GM18861 (cell line): ENCODE data around the gene TRIM67.
"Not testable (repeated sequence)": the region's sequence is repeated elsewhere in the genome, so short reads cannot be mapped to it uniquely, and the experiment has no call there.

Experiments used
- ATAC-seq: cut with Tn5 transposase; IDR thresholded peaks from one replicate; pipeline ENCODE4 v1.9.1; 2021; ENCODE audit not compliant: unreplicated experiment

The TRIM67 gene

DNA sequence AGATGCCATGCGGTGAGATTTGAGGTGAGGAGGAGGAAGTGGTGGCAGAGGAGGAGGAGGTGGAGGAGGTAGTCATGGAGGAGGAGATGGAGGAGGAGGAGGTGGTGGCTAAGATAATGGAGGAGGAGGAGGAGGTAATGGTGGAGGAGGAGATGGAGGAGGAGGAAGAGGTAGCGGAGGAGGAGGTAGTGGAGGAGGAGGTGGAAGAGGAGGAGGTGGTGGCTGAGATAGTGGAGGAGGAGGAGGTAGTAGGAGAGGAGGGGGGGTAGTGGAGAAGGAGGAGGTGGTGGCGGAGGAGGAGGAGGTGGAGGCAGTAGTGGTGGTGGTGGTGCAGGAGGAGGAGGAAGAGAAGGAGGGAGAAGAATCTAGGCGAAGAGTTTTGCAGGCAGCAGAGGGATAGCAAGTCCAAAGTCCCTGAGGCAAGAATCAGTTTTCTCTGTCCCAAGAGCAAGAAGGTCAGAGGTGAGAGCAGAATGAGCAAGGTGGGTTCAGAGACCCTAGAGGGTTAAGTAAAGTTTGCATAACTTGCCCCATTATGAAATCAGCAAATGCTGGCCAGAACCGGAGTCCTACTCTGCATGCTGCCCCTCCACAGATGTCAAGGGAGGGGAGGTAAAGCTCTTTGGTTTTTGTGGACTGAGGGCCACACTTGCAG lies 40.2 kb downstream of the TRIM67 start:
- ATAC-seq: no peak

GRCh38 chr1:231203259-231204057 lies 41.6 kb downstream of the TRIM67 start:
- ATAC-seq: no peak

GRCh38 chr1:231206856-231207255 lies 45.0 kb downstream of the TRIM67 start:
- ATAC-seq: no peak

GRCh38 chr1:231207437-231207836 lies 45.6 kb downstream of the TRIM67 start:
- ATAC-seq: no peak

DNA sequence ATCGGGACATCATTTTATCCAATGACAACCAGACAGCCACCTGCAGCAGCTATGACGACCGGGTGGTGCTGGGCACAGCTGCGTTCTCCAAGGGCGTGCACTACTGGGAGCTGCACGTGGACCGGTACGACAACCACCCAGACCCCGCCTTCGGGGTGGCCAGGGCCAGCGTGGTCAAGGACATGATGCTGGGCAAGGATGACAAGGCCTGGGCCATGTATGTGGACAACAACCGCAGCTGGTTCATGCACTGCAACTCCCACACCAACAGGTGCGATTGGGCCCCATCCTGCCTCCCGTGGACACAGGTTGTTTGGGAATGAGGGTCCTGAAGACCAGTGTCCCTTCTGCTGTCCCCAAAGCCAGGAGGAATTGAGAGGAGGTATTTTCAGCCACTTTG lies 47.1 kb downstream of the TRIM67 start:
- no peak for ATAC-seq

GRCh38 chr1:231209531-231209930 lies 47.7 kb downstream of the TRIM67 start:
- ATAC-seq: no peak

DNA sequence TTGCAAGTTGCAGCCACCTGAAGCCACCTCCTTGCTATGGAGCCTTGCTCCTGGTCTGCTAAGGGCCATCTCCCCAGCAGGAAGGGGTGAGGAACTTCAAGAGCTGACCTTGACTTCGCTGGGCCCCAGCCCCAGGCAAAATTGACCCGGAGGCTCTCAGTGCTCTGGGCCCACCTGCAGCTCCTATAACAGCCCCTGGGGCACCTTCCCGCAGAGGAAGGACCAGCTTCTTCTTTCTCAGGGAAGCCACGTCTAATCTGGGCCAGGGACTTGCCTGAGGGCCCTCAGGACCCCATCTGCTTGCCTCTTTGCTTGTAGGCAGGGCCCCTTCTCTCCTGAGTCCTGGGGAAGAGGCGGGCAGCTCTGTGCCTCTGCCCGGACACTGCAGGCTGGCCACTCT lies 48.3 kb downstream of the TRIM67 start:
- ATAC-seq: no peak

DNA sequence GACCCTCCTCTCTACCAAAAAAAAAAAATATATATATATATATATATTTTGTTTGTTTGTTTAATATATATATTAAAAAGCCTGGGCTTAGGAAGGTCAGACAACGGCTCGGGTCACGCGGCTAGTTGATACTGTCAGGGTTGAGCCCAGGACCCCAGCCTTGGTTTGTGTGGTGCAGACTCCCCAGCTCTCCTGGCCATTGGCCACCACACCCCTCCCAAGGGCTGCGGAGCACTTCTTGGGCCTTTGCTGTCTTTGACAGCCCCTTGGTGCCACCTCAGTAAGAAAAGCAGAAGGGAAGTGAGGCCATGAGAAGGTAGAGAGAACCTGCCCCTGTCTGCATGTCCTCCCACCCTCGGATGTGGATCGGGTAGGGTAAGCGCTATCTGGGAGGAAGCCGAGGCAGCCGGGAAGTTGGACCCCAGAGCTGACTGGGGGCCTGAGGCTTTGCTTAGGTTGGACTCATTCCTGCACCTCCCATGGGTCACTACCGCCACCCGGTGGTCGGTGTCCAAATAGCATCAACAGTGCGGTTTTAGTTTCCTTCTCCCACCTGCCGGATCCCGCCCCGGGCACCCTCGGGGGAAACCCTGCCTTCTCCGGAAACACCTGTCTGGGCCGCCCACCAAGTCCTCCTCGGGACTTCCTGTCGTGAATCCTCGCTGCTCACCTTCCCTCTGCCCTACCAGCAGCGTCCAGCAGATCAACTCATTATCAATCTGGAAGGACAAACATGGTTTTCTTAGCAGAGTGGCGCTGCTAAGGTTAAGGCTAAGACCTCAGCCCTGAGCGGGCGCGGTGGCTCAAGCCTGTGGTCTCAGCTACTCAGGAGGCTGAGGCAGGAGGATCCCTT lies 49.4 kb downstream of the TRIM67 start:
- peak; percentile 80 for ATAC-seq

GRCh38 chr1:231212301-231212700 lies 50.4 kb downstream of the TRIM67 start:
- ATAC-seq: not testable (repeated sequence)

GRCh38 chr1:231213831-231214573 lies 52.1 kb downstream of the TRIM67 start:
- ATAC-seq: no peak

DNA sequence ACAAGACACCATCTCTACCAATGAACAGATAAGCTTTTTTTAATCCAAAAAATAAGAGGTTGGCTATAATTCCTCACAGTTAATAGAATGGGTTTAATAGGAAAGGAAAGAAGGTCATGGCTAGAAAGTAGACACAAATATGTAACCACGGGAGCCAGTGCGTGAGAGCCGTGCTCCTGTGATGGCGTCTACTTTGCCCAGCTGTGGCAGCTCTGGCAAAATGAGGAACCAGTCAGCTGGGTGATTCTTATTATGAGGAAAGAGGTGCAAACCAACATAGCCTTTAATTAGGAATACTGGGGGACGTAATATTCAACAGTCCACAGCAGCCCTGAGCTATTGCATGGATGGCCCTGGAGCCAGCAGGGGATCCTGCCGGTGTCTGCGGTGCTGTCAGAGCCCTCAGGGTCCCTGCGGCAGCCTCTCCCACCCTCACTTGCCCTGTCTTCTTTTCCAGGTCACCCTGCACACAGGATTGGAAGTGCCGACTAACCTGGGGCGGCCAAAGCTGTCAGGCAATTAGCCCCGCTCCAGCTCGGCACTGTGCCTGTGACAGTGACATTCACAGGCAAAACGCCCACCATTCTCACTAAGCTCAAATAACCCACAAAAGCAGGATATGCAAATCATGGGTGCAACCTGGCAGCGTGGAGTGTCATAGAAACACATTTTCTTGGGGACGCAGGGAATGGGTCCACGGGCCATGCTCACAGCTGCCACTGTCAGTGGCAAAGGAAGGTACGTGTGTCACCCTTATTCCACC lies 53.2 kb downstream of the TRIM67 start:
- no peak for ATAC-seq

DNA sequence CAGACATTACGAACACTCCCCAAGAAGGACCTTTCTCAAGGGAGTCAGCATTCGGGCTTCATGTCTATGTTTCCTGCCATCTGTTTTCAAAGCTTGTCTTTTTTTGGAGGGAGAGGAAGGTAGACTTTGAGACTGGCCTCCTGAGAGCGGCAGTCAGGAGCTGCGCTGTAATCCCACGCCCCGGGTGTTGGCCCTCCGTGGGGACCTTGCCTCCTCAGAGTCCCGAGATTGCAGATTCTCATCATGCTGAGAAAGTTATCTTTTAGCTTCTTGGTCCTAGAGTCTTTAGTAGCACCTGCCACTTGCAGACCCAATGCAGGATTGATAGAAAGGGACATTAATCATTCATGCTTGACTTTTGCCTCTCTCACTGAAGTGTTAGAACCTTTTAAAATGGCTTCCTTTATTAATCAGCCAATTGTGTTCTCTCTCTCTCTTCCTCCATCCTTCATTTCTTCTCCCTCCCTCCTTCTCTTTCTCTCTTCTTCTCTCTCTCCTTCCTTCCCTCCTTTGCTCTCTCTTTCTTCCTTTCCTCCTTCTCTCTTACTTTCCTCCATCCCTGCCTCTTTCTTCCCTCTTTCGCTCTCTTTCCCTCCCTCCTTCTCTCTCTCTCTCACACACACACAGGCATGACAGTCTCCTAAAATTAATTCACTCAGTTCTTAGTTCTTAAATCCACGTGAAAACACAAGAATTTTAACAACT lies 54.0 kb downstream of the TRIM67 start:
- ATAC-seq: no peak

DNA sequence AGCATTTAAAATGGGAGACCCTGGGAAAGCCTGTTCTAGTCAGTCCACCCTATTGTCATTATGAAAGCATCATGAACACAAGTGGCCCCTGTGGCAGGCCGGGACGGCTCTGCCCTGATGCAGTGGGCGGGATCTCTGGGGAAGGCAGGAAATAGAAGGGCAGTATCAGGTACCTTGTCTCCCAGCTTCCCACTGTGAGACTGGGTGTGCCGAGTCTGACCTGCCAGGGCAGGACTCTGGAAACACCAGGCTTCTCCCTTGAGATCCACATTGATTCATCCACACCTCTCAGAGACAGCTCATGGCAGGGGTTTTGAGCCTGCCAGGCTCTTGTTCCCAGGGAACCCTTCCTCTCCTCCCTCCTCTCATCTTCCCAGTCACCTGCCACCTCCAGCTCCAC lies 54.6 kb downstream of the TRIM67 start:
- ATAC-seq: no peak

DNA sequence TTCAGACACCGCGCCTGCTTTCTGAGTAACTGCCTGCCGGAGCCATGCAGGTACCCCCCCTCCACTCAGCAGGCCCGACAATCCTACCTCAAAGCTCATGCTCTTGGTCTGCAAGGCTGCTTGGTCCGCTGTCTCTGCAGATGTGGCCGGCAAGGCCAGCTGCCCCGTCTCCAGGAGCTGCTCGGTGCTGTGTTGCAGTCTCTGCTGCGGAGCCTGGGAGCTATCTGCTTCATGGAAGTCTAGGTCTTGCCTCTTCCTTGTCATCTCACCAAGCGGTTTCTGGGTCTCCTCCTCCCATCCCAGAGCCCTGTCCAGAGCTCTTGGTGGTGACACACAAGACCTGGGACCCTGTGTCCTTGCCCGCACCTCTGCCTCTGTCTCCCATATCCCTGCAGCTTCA lies 55.2 kb downstream of the TRIM67 start:
- no peak for ATAC-seq

- ATAC-seq: no peak
Observed at GRCh38 chr1:231218078-231218477, 56.2 kb downstream of the TRIM67 start.

DNA sequence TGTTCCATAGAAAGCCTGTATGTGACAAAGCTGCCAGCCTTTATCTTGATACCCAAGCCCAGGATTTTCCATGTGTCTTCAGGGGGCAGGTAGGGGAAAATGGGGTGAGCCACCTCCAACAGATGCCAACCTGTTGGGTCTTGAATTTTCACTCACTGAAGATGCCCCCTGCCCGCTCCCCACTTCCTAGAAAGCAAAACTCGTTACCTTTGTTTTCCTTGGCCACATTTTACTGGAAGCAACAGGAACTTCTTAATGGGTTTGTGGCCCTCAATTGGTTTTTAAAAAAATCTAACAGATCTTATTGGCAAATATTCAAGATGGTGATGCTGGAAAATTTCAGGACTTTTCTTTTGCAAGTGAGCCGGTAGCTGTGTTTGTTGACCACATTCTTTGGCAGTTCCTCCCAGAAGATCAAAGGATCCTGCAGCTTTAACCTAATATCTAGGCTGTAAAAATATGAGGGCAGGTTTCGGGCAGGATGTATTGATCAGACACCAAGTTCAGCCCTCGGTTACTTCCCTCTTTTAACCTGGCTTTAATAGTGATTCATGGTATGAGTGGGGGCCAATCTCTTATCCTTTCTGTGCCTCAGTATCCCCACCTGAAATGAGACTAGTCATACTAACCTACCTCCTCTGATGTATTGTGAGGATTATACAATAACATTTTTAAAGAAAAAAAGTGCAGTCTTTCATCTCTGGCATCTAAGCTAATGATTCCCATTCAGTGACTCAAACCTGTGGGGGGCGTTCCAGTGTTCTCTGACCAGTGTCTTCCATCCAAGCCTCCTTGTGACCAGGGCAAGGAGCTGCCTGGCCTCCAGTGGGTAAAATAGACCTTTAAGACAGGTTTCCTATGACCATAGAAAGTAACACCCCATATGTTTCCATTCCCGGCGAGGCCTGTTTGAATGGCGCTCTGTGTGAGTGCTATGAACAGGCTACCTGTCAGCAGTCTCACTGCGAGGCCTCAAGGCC lies 57.9 kb downstream of the TRIM67 start:
- no peak for ATAC-seq

DNA sequence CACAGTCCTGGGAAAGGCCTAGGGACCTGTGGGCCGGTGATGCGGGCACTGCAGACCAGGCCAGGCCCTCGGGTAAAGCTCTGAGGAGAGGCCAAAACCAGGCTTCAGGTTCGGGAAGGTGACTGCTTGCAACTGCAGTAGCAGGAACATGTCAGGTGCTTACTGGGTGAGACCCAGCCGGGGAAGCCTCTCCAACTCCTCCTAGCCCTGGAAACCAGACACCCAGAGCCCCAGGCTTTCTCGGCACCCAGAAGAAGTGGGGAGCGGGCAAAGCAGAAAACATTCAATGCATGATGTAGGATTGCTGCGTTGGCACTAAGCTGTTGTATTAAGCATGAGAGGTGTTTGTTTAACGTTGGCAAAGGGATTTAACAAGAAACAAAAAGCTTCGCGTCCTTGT lies 58.9 kb downstream of the TRIM67 start:
- no peak for ATAC-seq

GRCh38 chr1:231226156-231226555 lies 64.3 kb downstream of the TRIM67 start:
- ATAC-seq: no peak
